ENCODE data around the gene PHF21B.

DNA sequence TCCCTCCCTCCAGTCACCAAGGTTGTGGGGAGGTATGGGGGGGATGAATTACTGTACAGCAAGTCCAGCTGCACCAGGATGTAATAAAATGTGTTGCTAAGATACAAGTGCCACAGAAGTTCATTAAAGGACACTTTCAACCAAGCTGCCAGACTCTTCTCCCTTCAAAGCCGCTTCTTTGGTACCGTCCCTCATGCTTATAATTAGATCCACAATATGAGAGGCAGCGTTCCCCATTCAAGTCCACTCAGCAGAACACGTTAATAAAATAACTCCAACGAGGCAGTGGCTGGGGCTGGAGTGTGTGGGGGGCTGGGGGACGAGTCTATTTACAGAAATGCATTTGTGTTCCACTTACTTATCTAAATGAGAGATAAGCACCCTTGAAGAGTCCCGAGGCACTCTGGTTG is 14.7 kb downstream of the PHF21B start:
- TF ChIP-seq, protein P1, sequence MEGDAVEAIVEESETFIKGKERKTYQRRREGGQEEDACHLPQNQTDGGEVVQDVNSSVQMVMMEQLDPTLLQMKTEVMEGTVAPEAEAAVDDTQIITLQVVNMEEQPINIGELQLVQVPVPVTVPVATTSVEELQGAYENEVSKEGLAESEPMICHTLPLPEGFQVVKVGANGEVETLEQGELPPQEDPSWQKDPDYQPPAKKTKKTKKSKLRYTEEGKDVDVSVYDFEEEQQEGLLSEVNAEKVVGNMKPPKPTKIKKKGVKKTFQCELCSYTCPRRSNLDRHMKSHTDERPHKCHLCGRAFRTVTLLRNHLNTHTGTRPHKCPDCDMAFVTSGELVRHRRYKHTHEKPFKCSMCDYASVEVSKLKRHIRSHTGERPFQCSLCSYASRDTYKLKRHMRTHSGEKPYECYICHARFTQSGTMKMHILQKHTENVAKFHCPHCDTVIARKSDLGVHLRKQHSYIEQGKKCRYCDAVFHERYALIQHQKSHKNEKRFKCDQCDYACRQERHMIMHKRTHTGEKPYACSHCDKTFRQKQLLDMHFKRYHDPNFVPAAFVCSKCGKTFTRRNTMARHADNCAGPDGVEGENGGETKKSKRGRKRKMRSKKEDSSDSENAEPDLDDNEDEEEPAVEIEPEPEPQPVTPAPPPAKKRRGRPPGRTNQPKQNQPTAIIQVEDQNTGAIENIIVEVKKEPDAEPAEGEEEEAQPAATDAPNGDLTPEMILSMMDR (IDR thresholded peaks at IDR 0.05): no peak
- no peak for TF ChIP-seq POLR2A (IDR thresholded peaks at IDR 0.05)
